Measurements from ENCODE around the gene GARS1. TPM values are rescaled to one million over a fixed set of nuclear protein-coding genes. Genes with fewer than 3 reads are reported as not detected.

Gene GARS1
- total and polyA plus RNA-seq, 9 of the 15 experiments (the other 6 are each of a cell fraction or from before 2014, with no cell fraction given): 142 to 769 (median 272) TPM

GRCh38 chr7:30594540-30595435 lies at the start of gene GARS1 (continued):
- TF ChIP-seq, protein P1, sequence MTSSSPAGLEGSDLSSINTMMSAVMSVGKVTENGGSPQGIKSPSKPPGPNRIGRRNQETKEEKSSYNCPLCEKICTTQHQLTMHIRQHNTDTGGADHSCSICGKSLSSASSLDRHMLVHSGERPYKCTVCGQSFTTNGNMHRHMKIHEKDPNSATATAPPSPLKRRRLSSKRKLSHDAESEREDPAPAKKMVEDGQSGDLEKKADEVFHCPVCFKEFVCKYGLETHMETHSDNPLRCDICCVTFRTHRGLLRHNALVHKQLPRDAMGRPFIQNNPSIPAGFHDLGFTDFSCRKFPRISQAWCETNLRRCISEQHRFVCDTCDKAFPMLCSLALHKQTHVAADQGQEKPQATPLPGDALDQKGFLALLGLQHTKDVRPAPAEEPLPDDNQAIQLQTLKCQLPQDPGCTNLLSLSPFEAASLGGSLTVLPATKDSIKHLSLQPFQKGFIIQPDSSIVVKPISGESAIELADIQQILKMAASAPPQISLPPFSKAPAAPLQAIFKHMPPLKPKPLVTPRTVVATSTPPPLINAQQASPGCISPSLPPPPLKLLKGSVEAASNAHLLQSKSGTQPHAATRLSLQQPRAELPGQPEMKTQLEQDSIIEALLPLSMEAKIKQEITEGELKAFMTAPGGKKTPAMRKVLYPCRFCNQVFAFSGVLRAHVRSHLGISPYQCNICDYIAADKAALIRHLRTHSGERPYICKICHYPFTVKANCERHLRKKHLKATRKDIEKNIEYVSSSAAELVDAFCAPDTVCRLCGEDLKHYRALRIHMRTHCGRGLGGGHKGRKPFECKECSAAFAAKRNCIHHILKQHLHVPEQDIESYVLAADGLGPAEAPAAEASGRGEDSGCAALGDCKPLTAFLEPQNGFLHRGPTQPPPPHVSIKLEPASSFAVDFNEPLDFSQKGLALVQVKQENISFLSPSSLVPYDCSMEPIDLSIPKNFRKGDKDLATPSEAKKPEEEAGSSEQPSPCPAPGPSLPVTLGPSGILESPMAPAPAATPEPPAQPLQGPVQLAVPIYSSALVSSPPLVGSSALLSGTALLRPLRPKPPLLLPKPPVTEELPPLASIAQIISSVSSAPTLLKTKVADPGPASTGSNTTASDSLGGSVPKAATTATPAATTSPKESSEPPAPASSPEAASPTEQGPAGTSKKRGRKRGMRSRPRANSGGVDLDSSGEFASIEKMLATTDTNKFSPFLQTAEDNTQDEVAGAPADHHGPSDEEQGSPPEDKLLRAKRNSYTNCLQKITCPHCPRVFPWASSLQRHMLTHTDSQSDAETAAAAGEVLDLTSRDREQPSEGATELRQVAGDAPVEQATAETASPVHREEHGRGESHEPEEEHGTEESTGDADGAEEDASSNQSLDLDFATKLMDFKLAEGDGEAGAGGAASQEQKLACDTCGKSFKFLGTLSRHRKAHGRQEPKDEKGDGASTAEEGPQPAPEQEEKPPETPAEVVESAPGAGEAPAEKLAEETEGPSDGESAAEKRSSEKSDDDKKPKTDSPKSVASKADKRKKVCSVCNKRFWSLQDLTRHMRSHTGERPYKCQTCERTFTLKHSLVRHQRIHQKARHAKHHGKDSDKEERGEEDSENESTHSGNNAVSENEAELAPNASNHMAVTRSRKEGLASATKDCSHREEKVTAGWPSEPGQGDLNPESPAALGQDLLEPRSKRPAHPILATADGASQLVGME (CRISPR knock-in tag; IDR thresholded peaks at IDR 0.05): 0 out of 2 replicates have a peak, but pooled peaks have one; percentile 31
- TF ChIP-seq ILF3 (IDR thresholded peaks at IDR 0.05; ENCODE audit: borderline replicate concordance) (no peak), SOX6 (IDR thresholded peaks at IDR 0.05) (peak; percentile 94), TRIM24 (IDR thresholded peaks at IDR 0.05) (no peak), BCOR (IDR thresholded peaks at IDR 0.05) (no peak; the same call in 1 of the 2 replicates), ZBTB12 (CRISPR knock-in tag; IDR thresholded peaks at IDR 0.05) (peak; percentile 93), SIN3B (IDR thresholded peaks at IDR 0.05; ENCODE audit: low read depth) (peak; percentile 77), SETDB1 (IDR thresholded peaks at IDR 0.05; ENCODE audit: low read length) (peak; percentile 44), MTA1 (IDR thresholded peaks at IDR 0.05; ENCODE audit: borderline replicate concordance) (no peak; the same call in 1 of the 2 replicates), SIX5 (IDR thresholded peaks at IDR 0.05; ENCODE audit: borderline replicate concordance in 1 of 2, insufficient read depth in 1 of 2, low read depth in 1 of 2, low read length in 2 of 2) (peak; percentile 47 to 58; a peak in 2 of 4 replicates), BRF2 (IDR thresholded peaks at IDR 0.05; ENCODE audit: borderline replicate concordance, insufficient read depth, insufficient read length) (no peak), U2AF2 (optimal IDR thresholded peaks at IDR 0.05; ENCODE audit: low read depth, low read length) (no peak), SMARCE1 (IDR thresholded peaks at IDR 0.05) (peak; percentile 48; the same call in 1 of the 2 replicates), PHF21A (IDR thresholded peaks at IDR 0.05; ENCODE audit: borderline replicate concordance, low read depth) (peak; percentile 58; the same call in 1 of the 2 replicates), KLF6 (CRISPR knock-in tag; IDR thresholded peaks at IDR 0.05; ENCODE audit: borderline replicate concordance) (no peak), ZZZ3 (IDR thresholded peaks at IDR 0.05) (no peak), CREB1 (IDR thresholded peaks at IDR 0.05) (peak; percentile 98), CREB1 (CRISPR knock-in tag; IDR thresholded peaks at IDR 0.05) (peak; percentile 97), RFX7 (CRISPR knock-in tag; IDR thresholded peaks at IDR 0.05) (no peak), NR4A1 (CRISPR knock-in tag; IDR thresholded peaks at IDR 0.05) (no peak), NR4A1 (tag; IDR thresholded peaks at IDR 0.05) (no peak), RBM15 (IDR thresholded peaks at IDR 0.05; ENCODE audit: insufficient read depth, low read length) (no peak)
